ENCODE data around the gene PRR14.

PRR14 gene

DNA sequence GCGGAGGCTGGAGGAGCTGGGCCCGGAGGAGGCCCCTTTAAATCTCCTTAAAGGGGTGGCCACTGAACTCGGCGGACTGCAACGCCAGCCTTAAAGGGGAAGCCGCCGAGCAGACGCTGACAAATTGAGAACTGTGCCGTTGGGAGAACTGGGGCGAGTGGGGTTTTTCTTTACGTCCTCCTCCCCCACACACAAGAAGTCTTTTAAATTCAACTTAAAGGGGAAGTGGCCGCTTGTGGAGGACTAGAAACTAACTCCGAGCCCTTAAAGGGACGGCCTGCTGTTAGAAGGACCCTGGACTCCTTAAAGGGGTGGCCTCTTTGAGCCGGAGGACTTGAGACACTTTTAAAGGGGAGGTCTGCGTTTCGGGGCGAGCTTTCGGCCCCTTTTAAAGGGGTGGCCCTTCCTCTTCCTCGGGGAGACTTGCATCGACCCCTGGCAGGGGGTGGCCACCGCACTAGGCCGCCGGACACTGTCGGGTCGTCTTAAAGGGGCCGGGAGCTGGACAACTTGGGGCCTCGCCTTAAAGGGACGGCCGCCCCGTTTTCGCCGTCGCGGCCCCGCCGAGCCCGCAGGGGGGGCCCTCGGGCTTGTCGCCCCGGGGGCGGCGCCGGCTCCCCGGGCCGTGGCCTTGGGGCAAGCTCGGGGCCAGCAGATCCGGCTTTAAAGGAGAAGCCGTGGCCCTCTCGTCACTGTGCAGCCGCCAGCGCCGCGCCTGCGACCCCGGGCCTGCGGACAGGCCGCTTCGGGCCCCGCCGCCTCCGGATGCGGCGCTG, 8.2 kb downstream of the PRR14 start:
- CTCF ChIA-PET: interaction anchor here (0.7 to 2.2 kb wide), 8 partner anchors 9 to 43 kb away, joined by 3 to 9 read pairs (median 4); no protein-coding TSS in a partner anchor
- peak; percentile 94 for DNase-seq (ENCODE audit: extremely low spot score)
- TF ChIP-seq, protein P1, sequence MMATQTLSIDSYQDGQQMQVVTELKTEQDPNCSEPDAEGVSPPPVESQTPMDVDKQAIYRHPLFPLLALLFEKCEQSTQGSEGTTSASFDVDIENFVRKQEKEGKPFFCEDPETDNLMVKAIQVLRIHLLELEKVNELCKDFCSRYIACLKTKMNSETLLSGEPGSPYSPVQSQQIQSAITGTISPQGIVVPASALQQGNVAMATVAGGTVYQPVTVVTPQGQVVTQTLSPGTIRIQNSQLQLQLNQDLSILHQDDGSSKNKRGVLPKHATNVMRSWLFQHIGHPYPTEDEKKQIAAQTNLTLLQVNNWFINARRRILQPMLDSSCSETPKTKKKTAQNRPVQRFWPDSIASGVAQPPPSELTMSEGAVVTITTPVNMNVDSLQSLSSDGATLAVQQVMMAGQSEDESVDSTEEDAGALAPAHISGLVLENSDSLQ (IDR thresholded peaks at IDR 0.05): no peak
- TF ChIP-seq FOXA1 (IDR thresholded peaks at IDR 0.05) (no peak), NFRKB (IDR thresholded peaks at IDR 0.05) (no peak), ZNF384 (IDR thresholded peaks at IDR 0.05) (no peak), TARDBP (IDR thresholded peaks at IDR 0.05) (no peak), HDGF (IDR thresholded peaks at IDR 0.05; ENCODE audit: borderline replicate concordance) (no peak), BHLHE40 (IDR thresholded peaks at IDR 0.05; ENCODE audit: borderline replicate concordance) (no peak), FOXK2 (IDR thresholded peaks at IDR 0.05) (no peak), ELF4 (IDR thresholded peaks at IDR 0.05) (no peak), SP1 (IDR thresholded peaks at IDR 0.05) (no peak), CTBP1 (IDR thresholded peaks at IDR 0.05; ENCODE audit: borderline replicate concordance) (no peak), FOXM1 (IDR thresholded peaks at IDR 0.05; ENCODE audit: borderline replicate concordance) (no peak), ARNT (IDR thresholded peaks at IDR 0.05) (no peak), LEF1 (IDR thresholded peaks at IDR 0.05; ENCODE audit: borderline replicate concordance) (no peak), L3MBTL2 (conservative IDR thresholded peaks at IDR 0.05) (no peak), SUZ12 (IDR thresholded peaks at IDR 0.05) (no peak)
- POLR2A ChIA-PET: interaction anchor here (0.6 to 4.5 kb wide), 32 partner anchors 9 to 323 kb away, joined by 3 to 57 read pairs (median 5); partner anchors contain the start of genes DCTPP1, PHKG2, PRR14 and SEPHS2

DNA sequence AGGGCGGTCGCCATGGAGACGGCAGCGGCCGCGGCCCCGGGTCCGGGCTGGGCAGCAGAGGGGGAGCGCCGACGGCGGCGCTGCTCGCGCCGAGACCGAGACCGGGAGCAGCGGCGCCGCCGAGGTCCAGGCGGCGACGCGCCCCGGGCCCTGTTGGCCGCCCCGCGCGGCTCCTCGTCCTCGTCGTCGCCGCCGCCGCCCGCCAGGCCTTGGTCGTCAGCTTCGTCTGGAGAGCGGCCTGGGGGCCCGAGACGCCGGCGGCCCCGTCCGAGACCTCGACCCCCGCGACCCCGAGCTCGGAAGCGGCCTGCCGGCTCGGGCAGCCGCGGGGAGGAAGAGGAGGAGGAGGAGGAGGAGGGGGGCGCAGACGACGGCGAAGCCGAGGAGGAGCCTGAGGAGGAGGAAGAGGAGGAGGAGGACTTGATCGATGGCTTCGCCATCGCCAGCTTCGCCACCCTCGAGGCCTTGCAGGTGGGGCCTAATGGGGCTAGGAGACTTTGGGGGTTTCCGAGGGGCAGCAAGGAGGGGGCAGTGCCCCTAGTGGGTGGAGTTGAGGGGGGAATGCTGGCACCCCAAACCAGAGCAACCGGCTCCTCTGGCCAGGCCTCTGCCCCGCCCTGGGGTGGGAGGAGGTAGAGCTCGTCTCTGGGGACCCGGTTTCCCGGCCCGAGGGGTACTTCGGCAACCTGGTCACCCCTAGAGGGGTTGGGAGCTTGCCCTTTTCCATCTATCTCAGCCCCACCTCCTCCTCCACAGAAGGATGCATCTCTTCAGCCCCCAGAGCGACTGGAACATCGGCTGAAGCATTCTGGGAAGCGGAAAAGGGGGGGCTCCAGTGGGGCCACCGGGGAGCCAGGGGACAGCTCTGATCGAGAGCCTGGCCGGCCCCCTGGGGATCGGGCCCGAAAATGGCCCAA, 9.0 kb downstream of the PRR14 start:
- TF ChIP-seq LEF1 (IDR thresholded peaks at IDR 0.05; ENCODE audit: borderline replicate concordance) (no peak), ZNF384 (IDR thresholded peaks at IDR 0.05) (no peak), HDGF (IDR thresholded peaks at IDR 0.05; ENCODE audit: borderline replicate concordance) (no peak)
- peak; percentile 60 for DNase-seq (ENCODE audit: extremely low spot score)
- ChIA-PET POLR2A (interaction anchor here (0.6 to 4.5 kb wide), 28 partner anchors 8 to 289 kb away, joined by 3 to 57 read pairs (median 6); partner anchors contain the start of genes DCTPP1, PHKG2, PRR14 and SEPHS2), CTCF (interaction anchor here (1.0 to 2.2 kb wide), 3 partner anchors 16 to 34 kb away, joined by 4 to 9 read pairs (median 4); no protein-coding TSS in a partner anchor)

DNA sequence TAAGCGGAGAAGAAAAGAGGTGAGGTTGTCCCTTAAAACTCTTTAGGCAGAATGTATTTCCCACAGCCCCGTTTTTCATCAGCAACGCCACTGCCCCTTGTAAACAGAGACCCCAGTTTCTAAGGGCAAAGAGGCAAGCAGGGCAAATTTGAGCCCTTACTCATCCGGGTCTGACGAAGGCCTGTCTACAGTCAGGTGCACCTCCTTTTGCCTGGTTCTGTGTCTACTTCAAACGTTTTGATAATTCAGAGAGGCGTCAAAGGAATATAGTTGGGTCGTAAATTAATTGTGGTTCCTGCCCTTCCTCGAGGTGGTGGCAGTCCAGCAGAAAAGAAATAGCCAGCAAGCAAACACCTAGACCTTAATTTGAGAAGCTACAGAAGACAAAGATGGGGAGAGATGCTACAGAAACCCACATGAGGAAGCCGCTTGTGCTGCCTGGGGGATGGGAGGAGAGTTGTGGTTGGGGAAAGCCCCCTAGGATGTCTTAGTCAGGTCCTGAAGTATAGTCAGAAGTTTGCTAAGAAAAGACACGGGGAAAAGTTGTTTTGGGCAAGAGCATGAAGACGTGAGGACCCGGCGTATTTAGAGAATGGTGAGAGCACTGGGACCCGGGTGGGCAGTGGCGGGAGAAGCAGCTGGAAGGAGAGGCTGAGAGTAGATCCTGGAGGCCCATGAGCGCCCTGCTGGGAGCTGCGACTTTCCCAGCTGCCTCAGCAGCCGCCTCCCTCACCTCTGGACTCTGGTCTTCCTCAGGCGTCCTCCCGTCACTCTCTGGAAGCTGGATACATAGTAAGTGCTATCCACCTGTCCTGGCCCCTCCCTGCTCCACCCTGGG, 9.9 kb downstream of the PRR14 start:
- no peak for DNase-seq (ENCODE audit: extremely low spot score)
- ChIA-PET POLR2A (interaction anchor here (1.0 to 4.5 kb wide), 11 partner anchors 10 to 232 kb away, joined by 3 to 57 read pairs (median 6); partner anchors contain the start of genes PRR14, SEPHS2 and SRCAP), CTCF (interaction anchor here (2.1 to 2.2 kb wide), 2 partner anchors 33 kb away, joined by 5 to 9 read pairs; no protein-coding TSS in a partner anchor)
- TF ChIP-seq LEF1 (IDR thresholded peaks at IDR 0.05; ENCODE audit: borderline replicate concordance) (no peak), L3MBTL2 (conservative IDR thresholded peaks at IDR 0.05) (no peak), FOXK2 (IDR thresholded peaks at IDR 0.05) (no peak)

DNA sequence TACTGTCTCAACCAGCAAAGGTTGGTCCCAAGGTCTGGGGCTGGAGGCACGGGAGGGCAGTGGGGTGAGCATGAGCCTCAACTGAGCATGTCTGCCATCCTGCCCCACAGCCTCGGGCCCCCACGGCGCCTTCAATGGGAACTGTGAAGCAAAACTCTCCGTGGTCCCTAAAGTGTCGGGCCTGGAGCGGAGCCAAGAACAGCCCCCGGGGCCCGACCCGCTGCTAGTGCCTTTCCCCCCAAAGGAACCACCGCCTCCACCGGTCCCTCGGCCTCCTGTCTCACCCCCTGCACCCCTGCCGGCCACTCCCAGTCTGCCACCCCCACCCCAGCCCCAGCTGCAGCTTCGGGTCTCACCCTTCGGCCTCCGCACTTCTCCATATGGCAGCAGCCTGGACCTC, 11.7 kb downstream of the PRR14 start:
- POLR2A ChIA-PET: interaction anchor here (1.1 to 4.5 kb wide), 2 partner anchors 20 to 35 kb away, joined by 4 to 57 read pairs; partner anchors contain the start of gene SRCAP
- CTCF ChIA-PET: interaction anchor here (2.1 kb wide), 1 partner anchor 32 kb away, joined by 5 read pairs; no protein-coding TSS in a partner anchor
- no peak for DNase-seq (ENCODE audit: extremely low spot score)
- TF ChIP-seq FOXM1 (IDR thresholded peaks at IDR 0.05; ENCODE audit: borderline replicate concordance) (no peak), HDGF (IDR thresholded peaks at IDR 0.05; ENCODE audit: borderline replicate concordance) (no peak)

DNA sequence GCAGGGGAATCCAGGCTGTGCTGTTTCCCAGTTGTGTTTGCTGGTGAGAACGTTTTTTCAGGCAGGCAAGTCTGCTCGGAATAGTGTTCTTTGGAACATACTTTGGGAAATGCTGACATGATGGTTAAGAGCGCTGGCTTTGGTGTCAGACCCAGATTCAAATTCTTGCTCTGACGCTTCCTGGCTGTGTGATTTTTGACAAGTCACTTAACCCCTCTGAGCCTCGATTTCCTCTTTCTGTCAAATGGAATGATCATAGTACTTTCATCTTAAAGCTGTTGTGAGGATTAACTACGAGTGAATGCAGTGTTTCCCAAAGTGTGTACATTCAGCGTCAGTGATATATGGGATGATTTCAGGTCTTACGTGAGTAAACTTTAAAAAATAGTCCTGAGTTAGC, 12.3 kb downstream of the PRR14 start:
- DNase-seq (ENCODE audit: extremely low spot score): no peak
- TF ChIP-seq BHLHE40 (IDR thresholded peaks at IDR 0.05; ENCODE audit: borderline replicate concordance): no peak
- POLR2A ChIA-PET: no interaction called here
- CTCF ChIA-PET: interaction anchor here (2.1 kb wide), 1 partner anchor 31 kb away, joined by 5 read pairs; no protein-coding TSS in a partner anchor

DNA sequence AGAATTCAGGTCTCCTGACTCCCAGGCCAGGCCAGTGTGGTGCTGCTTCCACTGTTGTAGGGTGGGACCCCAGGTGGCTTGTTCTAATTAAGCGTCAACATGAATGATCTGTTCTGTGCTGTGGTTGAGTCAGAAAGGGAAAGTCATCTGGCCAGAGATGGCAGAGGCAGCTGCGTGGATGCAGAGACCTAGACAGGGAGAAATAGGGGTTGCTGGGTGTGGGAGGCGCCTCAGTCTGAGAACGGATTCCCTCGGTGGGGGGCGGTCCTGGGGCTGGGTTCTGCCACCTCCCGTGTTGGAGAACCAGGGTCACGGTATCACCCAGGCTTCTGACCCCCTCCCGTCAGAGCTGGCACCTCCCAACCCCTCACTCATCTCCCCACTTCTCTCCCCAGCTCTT, 13.1 kb downstream of the PRR14 start:
- TF ChIP-seq, protein P1 (IDR thresholded peaks at IDR 0.05): no peak
- TF ChIP-seq ELF4 (IDR thresholded peaks at IDR 0.05) (no peak), LEF1 (IDR thresholded peaks at IDR 0.05; ENCODE audit: borderline replicate concordance) (no peak), FOXA1 (IDR thresholded peaks at IDR 0.05) (no peak), CTBP1 (IDR thresholded peaks at IDR 0.05; ENCODE audit: borderline replicate concordance) (no peak), SP1 (IDR thresholded peaks at IDR 0.05) (no peak), NFRKB (IDR thresholded peaks at IDR 0.05) (no peak), TARDBP (IDR thresholded peaks at IDR 0.05) (no peak), FOXK2 (IDR thresholded peaks at IDR 0.05) (no peak), HDGF (IDR thresholded peaks at IDR 0.05; ENCODE audit: borderline replicate concordance) (no peak), FOXM1 (IDR thresholded peaks at IDR 0.05; ENCODE audit: borderline replicate concordance) (no peak), ZNF384 (IDR thresholded peaks at IDR 0.05) (no peak), L3MBTL2 (conservative IDR thresholded peaks at IDR 0.05) (no peak), ARNT (IDR thresholded peaks at IDR 0.05) (no peak)
- ChIA-PET POLR2A (no interaction called here), CTCF (no interaction called here)
- no peak for DNase-seq (ENCODE audit: extremely low spot score)

Measured in HEK293T (cell line).